Liver (tissue), 9 donors: Measurements from ENCODE around the gene GPRIN3. TPM values are rescaled to one million over a fixed set of nuclear protein-coding genes. Genes with fewer than 3 reads are reported as not detected.

Source experiments
- DNase-seq: peaks from one replicate; pipeline ENCODE4 v3.0.0-alpha.2; 2017; ENCODE audit warnings: low spot score
- H3K27ac ChIP-seq, 2 donors: one replicate each; pipeline ENCODE4 v1.7.0; 2013; ENCODE audit warnings: inconsistent platforms in 2 of 2, low read length in 2 of 2, control low read depth in 1 of 2, low read depth in 1 of 2, mild to moderate bottlenecking in 1 of 2
- H3K27me3 ChIP-seq, 4 donors: one replicate each; pipeline versions ENCODE4 v1.6.1 to v1.7.0; 2013; ENCODE audit warnings: low read length in 3 of 4, inconsistent platforms in 1 of 4, mild to moderate bottlenecking in 1 of 4, moderate library complexity in 1 of 4; ENCODE audit not compliant: control insufficient read depth in 4 of 4, insufficient read depth in 4 of 4
- H3K36me3 ChIP-seq, 4 donors: one replicate each; pipeline versions ENCODE4 v1.6.1 to v1.7.0; 2013; ENCODE audit warnings: low read length in 3 of 4, mild to moderate bottlenecking in 3 of 4, low read depth in 1 of 4, moderate library complexity in 1 of 4; ENCODE audit not compliant: control insufficient read depth in 4 of 4, insufficient read depth in 3 of 4
- H3K4me1 ChIP-seq, 4 donors: one replicate each; pipeline versions ENCODE4 v1.6.1 to v1.7.0; 2013; ENCODE audit warnings: low read length in 3 of 4, mild to moderate bottlenecking in 3 of 4, moderate library complexity in 1 of 4; ENCODE audit not compliant: control insufficient read depth in 4 of 4, insufficient read depth in 4 of 4
- H3K4me3 ChIP-seq, 3 donors: one replicate each; pipeline versions ENCODE4 v1.6.1 to v1.7.0; 2013; ENCODE audit warnings: low read length in 3 of 3, control low read depth in 1 of 3, low read depth in 1 of 3, mild to moderate bottlenecking in 1 of 3
- H3K9ac ChIP-seq, 2 donors: one replicate each; pipeline ENCODE4 v1.7.0; 2013; ENCODE audit warnings: low read length in 2 of 2, mild to moderate bottlenecking in 2 of 2, moderate library complexity in 2 of 2, control low read depth in 1 of 2, low read depth in 1 of 2
- H3K9me3 ChIP-seq, 4 donors: one replicate each; pipeline versions ENCODE4 v1.6.1 to v1.7.0; 2013; ENCODE audit warnings: low read length in 3 of 4; ENCODE audit not compliant: control insufficient read depth in 4 of 4
- CTCF ChIP-seq: fragments of 150-350 bp; IDR thresholded peaks from 2 replicates; pipeline ENCODE4 v1.5.1; 2017; ENCODE audit warnings: improper control_type of control experiment, low read depth, low read length; ENCODE audit not compliant: missing input control
- EGR1 ChIP-seq, 2 donors: IDR thresholded peaks; 2 replicates each; pipeline ENCODE4 v1.6.1; 2016 to 2018; ENCODE audit warnings: antibody characterized with exemption in 2 of 2, low read depth in 2 of 2
- FOXA1 ChIP-seq: IDR thresholded peaks from 2 replicates; pipeline ENCODE4 v1.6.1; 2016; ENCODE audit warnings: antibody characterized with exemption
- FOXA2 ChIP-seq: IDR thresholded peaks from 2 replicates; pipeline ENCODE4 v1.6.1; 2016; ENCODE audit warnings: antibody characterized with exemption
- GABPA ChIP-seq, 2 donors: IDR thresholded peaks in 1 of 2; conservative IDR thresholded peaks in 1 of 2; 2 replicates each; pipeline ENCODE4 v1.6.1; 2016; ENCODE audit warnings: antibody characterized with exemption in 2 of 2, mild to moderate bottlenecking in 1 of 2, moderate library complexity in 1 of 2
- HNF4A ChIP-seq, 2 donors: conservative IDR thresholded peaks; 2 replicates each; pipeline ENCODE4 v1.6.1; 2016; ENCODE audit warnings: antibody characterized with exemption in 2 of 2, mild to moderate bottlenecking in 2 of 2
- HNF4G ChIP-seq: IDR thresholded peaks from 2 replicates; pipeline ENCODE4 v1.6.1; 2016; ENCODE audit warnings: antibody characterized with exemption
- JUND ChIP-seq, 2 donors: IDR thresholded peaks; 2 replicates each; pipeline ENCODE4 v1.6.1; 2016; ENCODE audit warnings: antibody characterized with exemption in 2 of 2
- RAD21 ChIP-seq, 2 donors: IDR thresholded peaks; 2 replicates each; pipeline ENCODE4 v1.6.1; 2016; ENCODE audit warnings: antibody characterized with exemption in 2 of 2, mild to moderate bottlenecking in 2 of 2
- RXRA ChIP-seq, 2 donors: IDR thresholded peaks; 2 replicates each; pipeline ENCODE4 v1.6.1; 2017 to 2018; ENCODE audit warnings: antibody characterized with exemption in 2 of 2, mild to moderate bottlenecking in 1 of 2
- SP1 ChIP-seq: IDR thresholded peaks from 2 replicates; pipeline ENCODE4 v1.6.1; 2018; ENCODE audit warnings: antibody characterized with exemption, mild to moderate bottlenecking
- TAF1 ChIP-seq: conservative IDR thresholded peaks from 2 replicates; pipeline ENCODE4 v1.6.1; 2016; ENCODE audit warnings: antibody characterized with exemption, mild to moderate bottlenecking
- YY1 ChIP-seq: IDR thresholded peaks from 2 replicates; pipeline ENCODE4 v1.6.1; 2016; ENCODE audit warnings: antibody characterized with exemption, mild to moderate bottlenecking
- ZBTB33 ChIP-seq: IDR thresholded peaks from 2 replicates; pipeline ENCODE4 v1.6.1; 2016; ENCODE audit warnings: antibody characterized with exemption
- WGBS: extraction: QIAGEN DNeasy Blood & Tissue Kit; methylation state at CpG from one replicate; pipeline ENCODE4 v1.1.7; 2013; 5-methylcytosine and 5-hydroxymethylcytosine counted together
- polyA plus RNA-seq, 2 donors: library from polyadenylated mRNA; stranded (reverse) in 1 of 2; unstranded in 1 of 2; fragments of 200-250 nt in 1 of 2; fragments of >200 nt in 1 of 2; fragmentation: Nextera tagmentation in 1 of 2; extraction: Ambion mirVana in 1 of 2; gene quantifications; one replicate each; pipeline versions ENCODE4 v1.2.1 to v1.2.3, GENCODE V29; 2013 to 2015
- total RNA-seq, 2 donors: library from RNA; depleted of rRNA; stranded (reverse); fragments of >200 nt; gene quantifications; one replicate each; pipeline ENCODE4 v1.2.3, GENCODE V29; 2014
- TF ChIP-seq, protein P1 (sequence below): IDR thresholded peaks from 2 replicates; pipeline ENCODE4 v1.6.1; 2016; ENCODE audit warnings: antibody characterized with exemption
- TF ChIP-seq, protein P2 (sequence below): IDR thresholded peaks from 2 replicates; pipeline ENCODE4 v1.6.1; 2016; ENCODE audit warnings: antibody characterized with exemption, mild to moderate bottlenecking
- donor health status: healthy.
- donor health status: healthy.
- donor health status: healthy.
- donor health status: healthy.
- donor health status: healthy.

The GPRIN3 gene
- total and polyA plus RNA-seq, 4 donors, result 0.25 to 1.5 (median 0.95) TPM

GRCh38 chr4:89306486-89307177 lies 968 bp downstream of the GPRIN3 start (continued):
- TF ChIP-seq YY1, result no peak

- H3K9ac ChIP-seq, result peak overlapping the region in 1 of 2 donors; percentile 87
- peak overlapping the region; percentile 14 to 52 for H3K27ac ChIP-seq
- WGBS, result 39% methylated on average over 8 of the region's 8 CpGs
- H3K4me1 ChIP-seq, result peaks cover 0 to 24% (median 7%) of the 10 kb centered on the region in 4 donors
- H3K36me3 ChIP-seq, result no peaks in the 10 kb centered on the region
- no peaks in the 10 kb centered on the region for H3K9me3 ChIP-seq
- no peaks in the 10 kb centered on the region for H3K27me3 ChIP-seq
- TF ChIP-seq FOXA1 (no peak), HNF4A (conservative IDR thresholded peaks at IDR 0.05) (peak; percentile 13 to 22), JUND (IDR thresholded peaks at IDR 0.05) (peak in 1 of 2 donors; percentile 14), RAD21 (IDR thresholded peaks at IDR 0.05) (no peak), EGR1 (IDR thresholded peaks at IDR 0.05; ENCODE audit: low read depth in 2 of 2) (no peak), YY1 (no peak)
- no peak for DNase-seq
- peak overlapping the region in 2 of 3 donors; percentile 54 to 66 for H3K4me3 ChIP-seq
Observed at GRCh38 chr4:89305712-89306437, 1.7 kb downstream of the GPRIN3 start.

- H3K9ac ChIP-seq, result peak overlapping the region in 1 of 2 donors; percentile 8
- H3K4me3 ChIP-seq, result no peak overlapping the region
Observed at GRCh38 chr4:89305028-89305427, 2.6 kb downstream of the GPRIN3 start.

More at GRCh38 chr4:89305028-89305427, 2.6 kb downstream of the GPRIN3 start:
- no peaks in the 10 kb centered on the region for H3K9me3 ChIP-seq
- no peak for DNase-seq
- TF ChIP-seq CTCF (no peak), FOXA1 (no peak), ZBTB33 (no peak), HNF4A (conservative IDR thresholded peaks at IDR 0.05) (no peak), HNF4G (no peak), TAF1 (no peak), JUND (IDR thresholded peaks at IDR 0.05) (no peak), EGR1 (IDR thresholded peaks at IDR 0.05; ENCODE audit: low read depth in 2 of 2) (no peak), GABPA (IDR thresholded peaks at IDR 0.05 in 1 of 2, conservative IDR thresholded peaks at IDR 0.05 in 1 of 2) (no peak), FOXA2 (no peak), YY1 (no peak), SP1 (no peak), RXRA (IDR thresholded peaks at IDR 0.05) (no peak)
- TF ChIP-seq, protein P1, sequence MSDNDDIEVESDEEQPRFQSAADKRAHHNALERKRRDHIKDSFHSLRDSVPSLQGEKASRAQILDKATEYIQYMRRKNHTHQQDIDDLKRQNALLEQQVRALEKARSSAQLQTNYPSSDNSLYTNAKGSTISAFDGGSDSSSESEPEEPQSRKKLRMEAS, result no peak
- TF ChIP-seq, protein P2, sequence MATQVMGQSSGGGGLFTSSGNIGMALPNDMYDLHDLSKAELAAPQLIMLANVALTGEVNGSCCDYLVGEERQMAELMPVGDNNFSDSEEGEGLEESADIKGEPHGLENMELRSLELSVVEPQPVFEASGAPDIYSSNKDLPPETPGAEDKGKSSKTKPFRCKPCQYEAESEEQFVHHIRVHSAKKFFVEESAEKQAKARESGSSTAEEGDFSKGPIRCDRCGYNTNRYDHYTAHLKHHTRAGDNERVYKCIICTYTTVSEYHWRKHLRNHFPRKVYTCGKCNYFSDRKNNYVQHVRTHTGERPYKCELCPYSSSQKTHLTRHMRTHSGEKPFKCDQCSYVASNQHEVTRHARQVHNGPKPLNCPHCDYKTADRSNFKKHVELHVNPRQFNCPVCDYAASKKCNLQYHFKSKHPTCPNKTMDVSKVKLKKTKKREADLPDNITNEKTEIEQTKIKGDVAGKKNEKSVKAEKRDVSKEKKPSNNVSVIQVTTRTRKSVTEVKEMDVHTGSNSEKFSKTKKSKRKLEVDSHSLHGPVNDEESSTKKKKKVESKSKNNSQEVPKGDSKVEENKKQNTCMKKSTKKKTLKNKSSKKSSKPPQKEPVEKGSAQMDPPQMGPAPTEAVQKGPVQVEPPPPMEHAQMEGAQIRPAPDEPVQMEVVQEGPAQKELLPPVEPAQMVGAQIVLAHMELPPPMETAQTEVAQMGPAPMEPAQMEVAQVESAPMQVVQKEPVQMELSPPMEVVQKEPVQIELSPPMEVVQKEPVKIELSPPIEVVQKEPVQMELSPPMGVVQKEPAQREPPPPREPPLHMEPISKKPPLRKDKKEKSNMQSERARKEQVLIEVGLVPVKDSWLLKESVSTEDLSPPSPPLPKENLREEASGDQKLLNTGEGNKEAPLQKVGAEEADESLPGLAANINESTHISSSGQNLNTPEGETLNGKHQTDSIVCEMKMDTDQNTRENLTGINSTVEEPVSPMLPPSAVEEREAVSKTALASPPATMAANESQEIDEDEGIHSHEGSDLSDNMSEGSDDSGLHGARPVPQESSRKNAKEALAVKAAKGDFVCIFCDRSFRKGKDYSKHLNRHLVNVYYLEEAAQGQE, result no peak
- peaks cover 0 to 24% (median 7%) of the 10 kb centered on the region in 4 donors for H3K4me1 ChIP-seq
- H3K36me3 ChIP-seq, result no peaks in the 10 kb centered on the region
- peak overlapping the region; percentile 14 to 26 for H3K27ac ChIP-seq
- WGBS, result 67% methylated on average over 3 of the region's 3 CpGs
- H3K27me3 ChIP-seq, result no peaks in the 10 kb centered on the region
